GM13977 (cell line): ENCODE results near the gene CYTH4.

Experiments used
- DNase-seq: peaks from one replicate; pipeline ENCODE4 v3.0.0; 2012; ENCODE audit warnings: low spot score
- in situ Hi-C: fragments of 300-500 bp; cut with MboI; formaldehyde crosslinking; loops from one replicate; pipeline ENCODE4 v1.12.0; 2022; ENCODE audit warnings: low sequenced_read_pairs, low pct_unique_long_range_greater_than_20kb, mixed read lengths, inconsistent platforms; ENCODE audit not compliant: unreplicated experiment
- TF ChIP-seq, protein P1 (sequence below): IDR thresholded peaks from 2 replicates; pipeline ENCODE4 v1.5.1; 2012; ENCODE audit warnings: mild to moderate bottlenecking, control low read depth; ENCODE audit not compliant: insufficient read depth; ENCODE audit errors: extremely low read depth, missing control alignments

The CYTH4 gene

DNA sequence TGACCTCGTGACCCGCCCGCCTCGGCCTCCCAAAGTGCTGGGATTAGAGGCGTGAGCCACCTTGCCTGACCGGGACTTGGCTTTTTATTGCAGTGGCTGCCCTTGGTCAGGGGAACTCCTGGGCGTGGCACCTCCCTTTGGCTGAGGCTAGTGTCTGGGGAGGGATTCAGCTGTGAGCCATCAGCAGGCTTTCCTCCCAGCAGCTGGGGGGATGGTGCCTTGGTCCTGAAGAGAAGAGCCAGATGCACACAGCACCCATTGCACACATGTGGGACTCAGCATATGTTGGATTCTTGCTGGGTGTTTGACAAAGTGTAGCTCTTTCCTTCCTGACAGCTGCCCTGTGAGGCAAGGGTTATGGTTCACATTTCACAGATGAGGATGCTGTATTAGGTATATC lies 8.4 kb downstream of the CYTH4 start:
- TF ChIP-seq, protein P1, sequence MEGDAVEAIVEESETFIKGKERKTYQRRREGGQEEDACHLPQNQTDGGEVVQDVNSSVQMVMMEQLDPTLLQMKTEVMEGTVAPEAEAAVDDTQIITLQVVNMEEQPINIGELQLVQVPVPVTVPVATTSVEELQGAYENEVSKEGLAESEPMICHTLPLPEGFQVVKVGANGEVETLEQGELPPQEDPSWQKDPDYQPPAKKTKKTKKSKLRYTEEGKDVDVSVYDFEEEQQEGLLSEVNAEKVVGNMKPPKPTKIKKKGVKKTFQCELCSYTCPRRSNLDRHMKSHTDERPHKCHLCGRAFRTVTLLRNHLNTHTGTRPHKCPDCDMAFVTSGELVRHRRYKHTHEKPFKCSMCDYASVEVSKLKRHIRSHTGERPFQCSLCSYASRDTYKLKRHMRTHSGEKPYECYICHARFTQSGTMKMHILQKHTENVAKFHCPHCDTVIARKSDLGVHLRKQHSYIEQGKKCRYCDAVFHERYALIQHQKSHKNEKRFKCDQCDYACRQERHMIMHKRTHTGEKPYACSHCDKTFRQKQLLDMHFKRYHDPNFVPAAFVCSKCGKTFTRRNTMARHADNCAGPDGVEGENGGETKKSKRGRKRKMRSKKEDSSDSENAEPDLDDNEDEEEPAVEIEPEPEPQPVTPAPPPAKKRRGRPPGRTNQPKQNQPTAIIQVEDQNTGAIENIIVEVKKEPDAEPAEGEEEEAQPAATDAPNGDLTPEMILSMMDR = no peak
- in situ Hi-C loops = no loop called here

DNA sequence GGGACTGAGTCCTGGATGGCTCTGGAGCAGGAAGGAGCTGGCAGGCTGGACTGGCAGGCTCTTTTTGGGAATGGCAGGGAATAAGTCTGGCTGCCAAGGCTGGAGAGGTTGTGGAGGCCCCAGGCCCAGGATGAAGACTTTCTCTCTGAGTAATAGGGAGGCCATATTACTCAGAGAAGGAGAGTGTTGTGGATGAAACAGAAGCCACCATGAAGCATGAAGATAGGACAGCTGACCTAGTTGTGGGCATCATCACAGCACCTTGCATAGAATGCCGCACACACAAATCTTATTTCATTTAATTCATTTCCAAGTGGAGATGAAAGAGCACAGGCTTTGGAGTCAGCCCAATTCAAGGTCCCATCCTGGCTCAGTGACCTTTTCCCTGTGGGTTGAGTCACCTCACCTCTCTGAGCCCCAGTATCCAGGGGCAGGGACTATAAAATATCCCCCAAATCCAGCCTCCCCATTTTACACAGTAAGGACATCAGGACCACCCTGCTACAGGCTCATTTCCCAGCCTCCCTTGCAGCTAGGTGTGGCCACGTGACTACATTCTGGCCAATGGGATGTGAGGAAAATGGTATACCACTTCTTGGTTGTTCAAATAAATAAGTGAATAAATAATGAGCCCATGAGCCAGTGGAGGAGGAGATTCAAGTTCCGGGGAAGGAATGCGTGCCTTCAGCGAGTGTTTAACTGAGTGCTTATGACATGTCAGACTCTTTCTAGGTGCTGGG lies 9.4 kb downstream of the CYTH4 start:
- in situ Hi-C loops = no loop called here
- no peak for DNase-seq
- TF ChIP-seq, protein P1 = no peak

More for the DNA sequence above, 8.4 kb downstream of the CYTH4 start:
- no peak for DNase-seq

DNA sequence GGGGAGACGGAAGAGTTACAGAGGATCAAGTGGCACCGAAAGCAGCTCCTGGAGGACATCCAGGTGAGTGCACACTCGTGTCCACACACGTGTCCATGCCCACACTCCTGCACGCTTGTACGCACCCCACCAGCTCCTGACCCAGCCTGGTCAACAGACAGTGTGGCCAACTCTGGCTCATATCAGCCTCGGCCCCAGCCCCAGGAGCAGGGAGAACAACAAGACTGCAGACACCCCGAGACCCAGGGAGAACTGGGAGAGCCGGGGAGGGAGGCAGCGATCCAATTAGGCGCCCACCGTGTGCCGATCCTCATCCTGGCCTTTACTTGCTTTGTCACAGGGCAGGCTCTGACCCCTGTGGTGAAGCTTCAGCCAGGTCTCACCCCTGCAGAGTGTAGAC lies 10.3 kb downstream of the CYTH4 start:
- in situ Hi-C loops = no loop called here
- no peak for DNase-seq
- TF ChIP-seq, protein P1 = no peak

DNA sequence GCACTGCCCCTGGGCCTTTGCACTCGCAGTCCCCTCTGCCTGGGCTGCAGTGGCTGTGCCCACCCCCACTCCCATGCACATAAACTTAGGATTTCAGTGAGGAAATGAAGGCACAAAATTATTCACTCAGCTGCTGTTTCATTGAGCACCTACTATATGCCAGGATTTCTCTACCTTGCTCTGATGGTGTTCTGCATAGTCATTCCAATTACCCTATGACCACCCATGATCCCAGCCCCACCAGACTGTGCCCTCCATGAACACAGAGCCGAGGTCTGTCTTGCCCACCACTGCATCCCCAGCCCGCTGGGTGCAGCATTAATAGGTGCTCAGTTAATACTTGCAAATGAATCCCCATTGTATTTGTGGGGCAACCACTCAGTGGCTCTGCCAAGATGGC lies 10.9 kb downstream of the CYTH4 start:
- no peak for DNase-seq
- TF ChIP-seq, protein P1 = no peak
- in situ Hi-C loops = no loop called here

DNA sequence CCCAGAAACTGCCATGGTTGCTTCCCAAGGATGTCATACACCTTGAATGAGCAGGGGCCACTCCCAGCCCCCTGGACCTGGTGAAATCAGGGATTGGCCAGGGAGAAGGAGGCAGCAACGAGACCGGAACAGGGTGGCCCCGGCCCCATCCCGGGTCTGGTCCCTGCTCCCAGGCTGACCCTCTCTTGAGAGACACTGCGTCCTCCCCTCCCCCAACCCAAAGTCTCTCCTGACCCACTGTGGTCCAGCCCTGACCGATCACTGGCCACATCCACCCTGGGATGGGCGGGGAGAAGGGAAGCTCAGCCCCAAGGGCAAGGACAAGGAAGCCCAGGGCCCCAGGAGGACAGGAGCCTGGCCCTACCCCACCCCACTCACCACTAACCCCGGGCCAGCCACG lies 12.4 kb downstream of the CYTH4 start:
- no peak for DNase-seq
- in situ Hi-C loops = no loop called here
- TF ChIP-seq, protein P1 = no peak

DNA sequence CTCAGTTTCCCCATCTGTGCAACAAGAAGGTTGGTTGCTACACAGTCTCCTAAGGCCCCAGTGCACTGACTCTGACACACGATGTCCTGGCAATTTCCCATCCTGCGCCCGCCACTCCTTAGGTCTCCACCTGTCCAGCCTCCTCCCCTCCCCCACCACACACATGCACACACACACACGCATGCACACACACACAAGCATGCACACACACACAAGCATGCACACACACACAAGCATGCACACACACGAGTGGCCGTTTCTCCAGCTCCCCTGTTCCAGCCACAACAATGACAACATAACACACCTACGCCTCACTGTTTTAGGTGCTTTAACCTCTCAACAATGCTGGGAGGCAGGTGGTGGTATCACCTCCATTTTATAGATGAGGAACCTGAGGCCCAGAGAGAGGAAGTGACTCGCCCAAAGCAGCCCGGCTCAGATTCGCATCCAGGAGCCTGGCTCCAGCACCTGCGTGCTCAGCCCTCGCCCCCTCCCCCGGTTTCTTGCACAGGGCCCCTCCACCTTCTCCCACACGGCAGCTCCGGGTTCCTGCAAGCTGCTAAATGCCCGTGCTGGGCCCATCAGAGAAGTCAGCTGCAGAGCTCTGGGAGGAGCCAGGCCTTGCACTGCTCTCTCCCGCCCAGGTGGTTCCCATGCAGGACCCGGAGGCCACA lies 13.0 kb downstream of the CYTH4 start:
- TF ChIP-seq, protein P1 = no peak
- DNase-seq = no peak
- in situ Hi-C loops = no loop called here
